Ishikawa (cell line): ENCODE results near the gene SPA17.

ENCODE experiments used
- CEBPB ChIP-seq: IDR thresholded peaks from 2 replicates; pipeline ENCODE4 v1.6.1; 2012
- CREB1 ChIP-seq: IDR thresholded peaks from 2 replicates; pipeline ENCODE4 v1.6.1; 2012; ENCODE audit warnings: low read depth
- EGR1 ChIP-seq: IDR thresholded peaks from 2 replicates; pipeline ENCODE4 v1.6.1; 2012
- EP300 ChIP-seq: IDR thresholded peaks from 2 replicates; pipeline ENCODE4 v1.6.1; 2012; ENCODE audit warnings: borderline replicate concordance
- FOXM1 ChIP-seq: IDR thresholded peaks from 2 replicates; pipeline ENCODE4 v1.6.1; 2012; ENCODE audit warnings: low read depth, borderline replicate concordance
- MAX ChIP-seq: IDR thresholded peaks from 2 replicates; pipeline ENCODE4 v1.6.1; 2012
- NFIC ChIP-seq: IDR thresholded peaks from 2 replicates; pipeline ENCODE4 v1.6.1; 2012
- RAD21 ChIP-seq: IDR thresholded peaks from 2 replicates; pipeline ENCODE4 v1.6.1; 2012; ENCODE audit warnings: low read depth
- REST ChIP-seq: IDR thresholded peaks from 2 replicates; pipeline ENCODE4 v1.6.1; 2012; ENCODE audit warnings: low read depth, mild to moderate bottlenecking
- TAF1 ChIP-seq: IDR thresholded peaks from 2 replicates; pipeline ENCODE4 v1.6.1; 2012; ENCODE audit warnings: low read depth, mild to moderate bottlenecking
- TCF12 ChIP-seq: IDR thresholded peaks from 2 replicates; pipeline ENCODE4 v1.6.1; 2012; ENCODE audit warnings: low read depth
- TEAD4 ChIP-seq: IDR thresholded peaks from 2 replicates; pipeline ENCODE4 v1.6.1; 2012
- USF1 ChIP-seq: IDR thresholded peaks from 2 replicates; pipeline ENCODE4 v1.6.1; 2012
- YY1 ChIP-seq: IDR thresholded peaks from 2 replicates; pipeline ENCODE4 v1.6.1; 2012; ENCODE audit warnings: low read depth
- ZBTB7A ChIP-seq: IDR thresholded peaks from 2 replicates; pipeline ENCODE4 v1.6.1; 2012; ENCODE audit warnings: low read depth

SPA17 gene

GRCh38 chr11:124700028-124700427, 26.3 kb downstream of the SPA17 start:
- TF ChIP-seq USF1: no peak
- TF ChIP-seq MAX: no peak
- no peak for TF ChIP-seq EGR1
- no peak for TF ChIP-seq CREB1
- no peak for TF ChIP-seq EP300

GRCh38 chr11:124707829-124708228, 34.1 kb downstream of the SPA17 start:
- TF ChIP-seq CEBPB (no peak), FOXM1 (no peak), EGR1 (no peak)

GRCh38 chr11:124712392-124712791, 38.7 kb downstream of the SPA17 start:
- no peak for TF ChIP-seq CREB1
- TF ChIP-seq EGR1: no peak
- no peak for TF ChIP-seq CEBPB
- TF ChIP-seq ZBTB7A: no peak
- TF ChIP-seq USF1: no peak
- TF ChIP-seq YY1: no peak
- no peak for TF ChIP-seq REST
- TF ChIP-seq TCF12: no peak
- no peak for TF ChIP-seq MAX

GRCh38 chr11:124716591-124716990, 42.9 kb downstream of the SPA17 start:
- TF ChIP-seq FOXM1 (no peak), TEAD4 (no peak), YY1 (no peak), CREB1 (no peak), TCF12 (no peak), EP300 (no peak)

- TF ChIP-seq RAD21 (no peak), EGR1 (no peak), NFIC (no peak), CEBPB (no peak), TEAD4 (no peak), ZBTB7A (no peak), TCF12 (no peak), FOXM1 (no peak), EP300 (no peak), YY1 (no peak)
These were observed 43.7 kb downstream of the SPA17 start for GRCh38 chr11:124717421-124717785.

GRCh38 chr11:124717786-124718651, 44.3 kb downstream of the SPA17 start:
- TF ChIP-seq RAD21 (no peak), ZBTB7A (no peak), CEBPB (no peak), EP300 (no peak), USF1 (no peak), TCF12 (no peak), TEAD4 (no peak), YY1 (no peak), EGR1 (no peak)

- no peak for TF ChIP-seq NFIC
- no peak for TF ChIP-seq RAD21
- no peak for TF ChIP-seq CREB1
- TF ChIP-seq REST: no peak
- TF ChIP-seq USF1: no peak
- no peak for TF ChIP-seq TAF1
- no peak for TF ChIP-seq CEBPB
- TF ChIP-seq EGR1: no peak
- TF ChIP-seq MAX: no peak
- TF ChIP-seq TEAD4: no peak
- TF ChIP-seq TCF12: no peak
- no peak for TF ChIP-seq YY1
- TF ChIP-seq FOXM1: no peak
- no peak for TF ChIP-seq EP300
- TF ChIP-seq ZBTB7A: no peak
These were observed 45.1 kb downstream of the SPA17 start for GRCh38 chr11:124718801-124719200.
